Cardiac septum (tissue), 1 donor: Measurements from ENCODE around the gene PRELID3B. TPM values are rescaled to one million over a fixed set of nuclear protein-coding genes. Genes with fewer than 3 reads are reported as not detected.

ENCODE experiments used
- DNase-seq: peaks from one replicate; pipeline ENCODE4 v3.0.0-alpha.2; 2020; ENCODE audit warnings: low spot score
- intact Hi-C: fragments of 100-400 bp; cut with DNase I; formaldehyde crosslinking; loops from one replicate; pipeline ENCODE4 v1.14.0; 2022
- total RNA-seq: library from RNA; stranded (reverse); fragmentation: NEBNext Ultra II Directional; extraction: Animal tissue kit (Norgen Biotek cat#: 25700); gene quantifications from one replicate; pipeline ENCODE4 v1.2.1, GENCODE V29; 2021
- donor health status: DM: no; HTN: no; CAD: no.

PRELID3B gene
- total RNA-seq, 1 donor from 2014 or later = 41.4 TPM

GRCh38 chr20:59002874-59003399, 39.6 kb downstream of the PRELID3B start:
- peak; percentile 75 for DNase-seq
- intact Hi-C loops = loop anchor here (10.0 kb wide), 1 partner anchor 108 kb away; no protein-coding TSS in a partner anchor

- peak; percentile 24 for DNase-seq
- intact Hi-C loops = loop anchor here (10.0 kb wide), 1 partner anchor 108 kb away; no protein-coding TSS in a partner anchor
Measured at GRCh38 chr20:59002388-59002787, 40.2 kb downstream of the PRELID3B start.

- intact Hi-C loops = loop anchor here (10.0 kb wide), 1 partner anchor 107 kb away; no protein-coding TSS in a partner anchor
- peak; percentile 63 for DNase-seq
Measured at GRCh38 chr20:59001449-59002171, 41.0 kb downstream of the PRELID3B start.

GRCh38 chr20:59001068-59001448, 41.5 kb downstream of the PRELID3B start:
- intact Hi-C loops = loop anchor here (10.0 kb wide), 1 partner anchor 106 kb away; no protein-coding TSS in a partner anchor

GRCh38 chr20:59000326-59000725, 42.3 kb downstream of the PRELID3B start:
- peak; percentile 17 for DNase-seq
- intact Hi-C loops = loop anchor here (10.0 kb wide), 1 partner anchor 106 kb away; no protein-coding TSS in a partner anchor

More at GRCh38 chr20:59001068-59001448, 41.5 kb downstream of the PRELID3B start:
- peak; percentile 47 for DNase-seq

GRCh38 chr20:58998656-58999055, 43.9 kb downstream of the PRELID3B start:
- intact Hi-C loops = no loop called here
- DNase-seq = no peak

- intact Hi-C loops = no loop called here
- DNase-seq = peak; percentile 19
Measured at GRCh38 chr20:58997141-58997770, 45.3 kb downstream of the PRELID3B start.

- intact Hi-C loops = no loop called here
- no peak for DNase-seq
Measured at GRCh38 chr20:58996226-58996611, 46.4 kb downstream of the PRELID3B start.

GRCh38 chr20:58995461-58996225, 46.9 kb downstream of the PRELID3B start:
- intact Hi-C loops = no loop called here
- DNase-seq = peak; percentile 46

- DNase-seq = peak; percentile 29
- intact Hi-C loops = no loop called here
Measured at GRCh38 chr20:58994390-58995159, 48.0 kb downstream of the PRELID3B start.

GRCh38 chr20:58993332-58994248, 49.0 kb downstream of the PRELID3B start:
- intact Hi-C loops = no loop called here
- DNase-seq = peak; percentile 68

GRCh38 chr20:58992911-58993310, 49.7 kb downstream of the PRELID3B start:
- intact Hi-C loops = no loop called here
- DNase-seq = peak; percentile 20

GRCh38 chr20:58991715-58992114, 50.9 kb downstream of the PRELID3B start:
- intact Hi-C loops = no loop called here

GRCh38 chr20:58990651-58991445, 51.7 kb downstream of the PRELID3B start:
- intact Hi-C loops = no loop called here
- peak; percentile 53 for DNase-seq

More at GRCh38 chr20:58991715-58992114, 50.9 kb downstream of the PRELID3B start:
- DNase-seq = peak; percentile 27

- DNase-seq = peak; percentile 27
- intact Hi-C loops = no loop called here
Measured at GRCh38 chr20:58989196-58989595, 53.4 kb downstream of the PRELID3B start.

- DNase-seq = peak; percentile 47
- intact Hi-C loops = no loop called here
Measured at GRCh38 chr20:58988565-58988882, 54.1 kb downstream of the PRELID3B start.

- DNase-seq = peak; percentile 38
- intact Hi-C loops = no loop called here
Measured at GRCh38 chr20:58987790-58988564, 54.6 kb downstream of the PRELID3B start.
